NCI-H446 treated with DMSO at 0.1 percent for 48 hours (cell line): ENCODE measurements around the gene SF3B3.

ENCODE experiments used
- DNase-seq: peaks from one replicate; lab custom pipeline; 2025; lab: John Stamatoyannopoulos, UW

SF3B3 gene

GRCh38 chr16:70589998-70590471, 66.4 kb downstream of the SF3B3 start:
- DNase-seq: no peak

DNA sequence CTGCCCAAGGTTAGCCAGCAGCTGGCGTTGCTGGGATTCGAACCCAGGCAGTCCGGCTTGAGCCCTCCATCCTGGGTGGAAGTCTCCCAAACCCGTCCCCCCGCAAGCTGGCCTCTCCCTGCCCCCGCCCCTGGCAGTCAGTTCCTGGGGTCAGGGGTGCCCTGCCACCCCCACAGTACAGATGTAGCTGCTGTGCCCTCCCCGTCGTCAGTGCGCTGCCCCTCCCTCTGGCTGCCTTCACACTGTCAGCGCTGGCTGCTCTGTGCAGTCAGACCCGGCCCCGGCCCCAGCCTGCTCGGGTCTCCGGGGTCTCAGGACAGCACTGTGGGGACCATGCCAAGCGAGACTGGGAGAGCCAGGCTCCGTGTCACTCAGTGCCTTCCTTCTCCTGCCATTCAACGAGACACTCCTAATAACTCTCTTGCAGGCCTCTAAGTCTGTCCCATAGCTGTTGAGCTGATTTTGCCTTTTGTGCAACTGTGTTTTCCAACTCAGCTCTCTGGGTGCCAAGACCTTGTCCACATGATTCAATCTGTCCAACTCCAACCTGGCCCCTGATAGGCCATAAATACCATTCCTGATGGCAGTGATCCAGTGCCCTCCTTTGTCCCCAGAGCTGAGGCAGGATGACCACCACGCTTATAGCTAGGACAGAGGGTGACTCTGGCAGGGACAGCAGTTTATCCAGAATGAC, 67.3 kb downstream of the SF3B3 start:
- no peak for DNase-seq

DNA sequence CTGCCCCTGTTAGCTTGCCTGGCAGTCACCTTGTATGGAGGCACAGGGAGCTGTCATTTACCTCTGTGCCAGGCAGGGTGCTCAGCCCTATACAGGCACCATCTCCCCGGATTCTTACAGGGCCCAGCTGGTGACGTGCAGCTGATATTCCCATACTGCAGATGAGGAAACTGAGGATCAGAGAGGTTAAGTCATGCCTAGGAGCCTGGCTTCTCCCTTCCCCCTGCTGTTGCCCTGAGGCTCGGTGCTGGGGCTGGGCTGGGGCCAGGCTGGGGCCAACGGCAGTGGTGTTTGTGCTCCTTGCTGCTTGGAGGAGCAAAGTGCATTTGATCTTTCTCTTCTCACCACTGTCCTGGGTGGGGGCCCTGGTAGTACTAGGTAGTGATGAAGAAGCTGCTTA, 68.0 kb downstream of the SF3B3 start:
- no peak for DNase-seq

DNA sequence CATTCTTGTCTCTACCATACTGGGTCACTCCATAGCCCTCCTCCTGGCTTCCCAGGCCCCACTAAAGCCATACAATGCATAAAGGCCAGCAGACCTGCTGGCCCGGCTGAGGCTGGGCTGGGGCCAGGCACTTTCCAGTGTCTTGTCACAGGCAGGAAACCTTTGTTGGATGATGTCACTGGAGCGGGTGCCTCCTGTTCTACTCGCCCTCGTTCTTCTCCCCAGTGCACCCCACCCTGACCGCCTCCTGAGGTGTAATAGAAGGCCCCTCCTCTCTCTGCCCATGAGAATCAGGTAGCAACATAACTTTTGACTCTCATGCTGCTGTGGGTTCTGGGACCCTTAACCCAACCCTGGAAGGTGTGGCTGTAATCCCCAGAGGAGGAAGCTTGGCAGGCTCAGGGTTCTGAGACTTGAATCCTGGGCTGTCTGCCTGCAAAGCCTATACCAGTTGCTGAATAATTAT, 68.5 kb downstream of the SF3B3 start:
- DNase-seq: no peak

GRCh38 chr16:70593544-70593943, 69.9 kb downstream of the SF3B3 start:
- no peak for DNase-seq

DNA sequence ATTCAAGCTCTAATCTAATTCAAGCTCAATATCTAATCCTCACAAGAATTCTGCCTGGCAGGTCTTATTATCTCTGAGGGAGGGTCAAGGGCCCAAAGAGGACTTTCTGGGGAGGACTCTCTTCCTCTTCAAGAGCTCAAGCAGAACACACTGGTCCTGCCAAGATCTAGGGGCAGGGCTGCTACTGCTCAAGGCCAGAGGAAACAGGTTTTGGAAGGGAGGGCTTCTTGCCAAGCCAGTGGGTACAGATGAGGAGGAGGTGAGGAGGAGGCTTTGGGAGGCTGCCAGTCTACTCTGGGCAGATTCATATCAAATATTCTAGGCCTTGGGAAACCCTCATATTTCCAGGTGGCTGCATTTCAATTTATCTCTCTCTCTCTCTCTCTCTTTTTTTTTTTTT, 71.0 kb downstream of the SF3B3 start:
- DNase-seq: no peak

DNA sequence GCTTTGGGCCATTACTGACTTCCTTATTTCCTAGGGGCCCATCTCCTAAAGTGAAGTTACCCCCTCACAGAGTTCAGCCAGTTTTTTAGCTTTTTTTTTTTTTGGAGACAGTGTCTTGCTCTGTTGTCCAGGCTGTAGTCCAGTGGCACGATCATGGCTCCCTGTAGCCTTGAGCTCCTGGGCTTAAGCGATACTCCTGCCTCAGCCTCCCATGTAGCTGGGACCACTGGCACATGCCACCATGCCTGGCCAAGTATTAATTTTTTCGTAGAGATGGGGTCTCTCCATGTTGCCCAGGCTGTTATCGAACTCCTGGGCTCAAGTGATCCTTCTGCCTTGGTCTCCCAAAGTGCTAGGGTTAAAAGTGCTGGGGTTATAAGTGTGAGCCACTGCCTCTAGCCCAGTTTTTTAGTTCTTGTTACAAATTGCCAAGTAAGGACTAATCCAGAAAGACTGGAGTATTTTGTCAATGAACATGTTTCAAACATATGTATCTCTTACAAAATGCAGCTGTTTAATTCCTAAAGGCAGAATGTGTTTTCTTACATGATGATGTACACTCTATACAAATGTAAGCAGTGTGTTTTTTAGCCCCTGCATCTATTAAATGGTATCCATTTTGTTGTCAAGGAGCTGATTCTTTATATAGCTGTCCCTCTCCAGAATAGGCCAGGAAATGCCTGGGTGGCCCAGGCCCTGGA, 73.7 kb downstream of the SF3B3 start:
- no peak for DNase-seq

DNA sequence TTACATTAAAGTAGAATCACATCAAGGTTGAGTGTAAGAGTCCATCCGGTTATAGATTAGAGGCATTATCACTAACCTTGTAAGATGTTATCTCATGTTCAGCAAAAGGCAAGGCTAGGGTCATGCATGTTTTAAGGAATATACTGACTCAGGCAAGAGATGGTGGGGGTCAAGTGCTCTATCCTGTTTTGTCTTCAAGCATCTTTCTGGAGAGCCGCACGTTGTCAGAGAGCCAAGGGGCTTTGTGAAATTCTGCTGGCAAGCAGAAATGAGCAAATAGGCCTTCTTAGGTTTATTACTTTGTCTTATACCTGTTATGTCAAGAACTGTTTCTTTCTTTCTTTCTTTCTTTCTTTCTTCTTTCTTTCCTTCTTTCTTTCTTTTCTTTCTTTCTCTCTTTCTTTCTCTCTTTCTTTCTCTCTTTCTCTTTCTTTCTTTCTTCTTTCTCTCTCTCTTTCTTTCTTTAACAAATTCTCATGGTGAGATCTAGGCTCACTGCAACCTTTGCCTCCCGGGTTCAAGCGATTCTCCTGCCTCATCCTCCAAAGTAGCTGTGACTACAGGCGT, 75.4 kb downstream of the SF3B3 start:
- no peak for DNase-seq

- DNase-seq: no peak
Observed at GRCh38 chr16:70600730-70601129, 77.1 kb downstream of the SF3B3 start.

GRCh38 chr16:70601576-70602575, 78.3 kb downstream of the SF3B3 start:
- DNase-seq: no peak

DNA sequence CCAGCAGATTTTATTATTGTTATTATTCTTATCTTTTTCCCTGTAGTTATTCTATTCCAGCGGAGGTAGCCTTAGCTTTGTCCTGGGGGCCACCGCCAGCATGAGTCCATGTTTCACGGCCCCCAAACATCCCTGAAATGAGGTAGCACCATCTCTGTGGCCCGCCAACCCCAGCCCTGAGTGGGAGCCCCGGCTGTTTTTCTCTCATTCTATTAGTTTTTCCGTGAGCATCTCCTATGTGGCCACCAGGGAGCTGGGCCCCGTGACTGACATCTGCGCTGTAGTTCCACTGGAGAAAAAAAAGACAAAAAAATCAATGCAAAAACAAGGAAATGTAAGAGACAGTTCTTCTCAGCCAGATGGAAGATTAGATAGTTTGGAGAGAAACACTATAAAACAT, 79.2 kb downstream of the SF3B3 start:
- DNase-seq: no peak

DNA sequence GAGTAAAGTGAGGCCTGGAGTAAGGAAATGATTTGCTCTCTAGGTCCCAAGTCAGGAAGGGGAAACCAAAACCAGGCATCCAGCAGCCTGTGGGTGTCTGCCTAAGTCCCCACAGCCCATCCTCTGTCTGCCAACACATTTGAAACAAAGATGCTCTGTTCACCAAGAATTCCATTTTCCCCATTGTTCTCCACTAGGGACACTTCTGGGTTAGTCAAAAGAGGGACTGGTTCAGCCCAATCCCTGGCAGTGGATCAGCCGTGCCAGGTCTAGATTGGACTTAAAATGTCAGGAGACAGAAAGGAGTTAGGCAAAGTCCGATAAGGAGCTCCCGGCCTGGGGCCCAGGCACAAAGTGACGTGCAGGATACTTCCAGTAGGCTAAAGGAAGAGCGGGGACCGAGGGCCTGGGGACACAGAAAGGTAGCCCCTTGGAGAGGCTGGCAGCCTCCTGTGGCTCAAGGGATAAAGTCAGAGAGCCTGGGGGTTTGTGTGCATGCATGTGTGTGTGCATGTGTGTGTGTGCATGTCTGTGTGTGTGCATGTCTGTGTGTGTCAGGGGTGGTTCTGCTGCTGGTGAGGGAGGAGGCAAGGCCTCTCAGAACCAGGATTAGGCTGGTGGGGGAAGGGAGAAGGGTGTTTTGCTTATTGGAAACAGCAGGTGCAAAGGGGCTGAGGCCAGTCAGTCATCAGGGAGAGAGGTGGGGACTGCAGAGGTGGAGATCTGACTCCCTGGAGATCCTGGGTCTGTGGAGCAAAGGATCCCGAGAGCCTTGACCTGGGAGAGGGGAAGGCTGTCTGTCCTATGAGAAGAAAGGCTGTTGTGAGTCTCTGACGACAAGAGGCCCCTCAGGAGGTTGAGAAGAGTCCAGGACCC, 81.0 kb downstream of the SF3B3 start:
- no peak for DNase-seq

DNA sequence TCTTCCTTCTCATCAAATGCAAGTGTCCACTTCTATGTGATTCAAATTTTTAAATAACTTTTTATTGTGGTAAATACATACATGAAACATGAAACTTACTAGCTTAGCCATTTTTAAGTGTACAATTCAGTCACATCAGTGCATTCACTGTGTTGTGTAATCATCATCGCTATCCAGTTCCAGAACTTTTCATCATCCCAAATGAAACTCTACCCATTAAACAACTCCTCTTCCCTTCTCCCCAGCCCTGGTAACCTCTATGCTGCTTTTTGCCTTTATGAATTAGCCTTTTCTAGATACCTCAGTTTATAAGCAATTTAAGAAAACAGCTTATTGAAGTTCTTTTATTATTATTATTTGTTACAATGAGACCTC, 81.7 kb downstream of the SF3B3 start:
- no peak for DNase-seq

DNA sequence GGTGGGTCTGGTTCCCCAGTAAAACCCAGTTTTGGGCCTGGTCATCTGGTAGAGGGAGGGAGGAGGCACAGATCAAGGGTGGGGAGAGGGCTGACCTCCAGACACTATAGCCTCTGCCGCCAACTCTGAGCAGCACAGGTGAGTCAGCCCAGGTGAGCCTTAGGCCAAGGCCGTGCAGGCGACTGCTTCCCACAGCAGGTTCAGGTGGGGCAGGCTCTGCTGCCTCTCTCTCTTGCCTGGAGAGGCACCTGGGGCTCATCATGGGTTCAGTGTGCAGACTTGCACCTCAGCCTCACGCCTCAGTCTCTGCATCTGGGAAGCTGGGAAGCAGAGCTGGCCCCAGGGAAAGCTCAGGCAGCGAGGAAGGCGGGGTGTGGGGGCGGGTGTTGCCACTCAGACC, 84.9 kb downstream of the SF3B3 start:
- no peak for DNase-seq

DNA sequence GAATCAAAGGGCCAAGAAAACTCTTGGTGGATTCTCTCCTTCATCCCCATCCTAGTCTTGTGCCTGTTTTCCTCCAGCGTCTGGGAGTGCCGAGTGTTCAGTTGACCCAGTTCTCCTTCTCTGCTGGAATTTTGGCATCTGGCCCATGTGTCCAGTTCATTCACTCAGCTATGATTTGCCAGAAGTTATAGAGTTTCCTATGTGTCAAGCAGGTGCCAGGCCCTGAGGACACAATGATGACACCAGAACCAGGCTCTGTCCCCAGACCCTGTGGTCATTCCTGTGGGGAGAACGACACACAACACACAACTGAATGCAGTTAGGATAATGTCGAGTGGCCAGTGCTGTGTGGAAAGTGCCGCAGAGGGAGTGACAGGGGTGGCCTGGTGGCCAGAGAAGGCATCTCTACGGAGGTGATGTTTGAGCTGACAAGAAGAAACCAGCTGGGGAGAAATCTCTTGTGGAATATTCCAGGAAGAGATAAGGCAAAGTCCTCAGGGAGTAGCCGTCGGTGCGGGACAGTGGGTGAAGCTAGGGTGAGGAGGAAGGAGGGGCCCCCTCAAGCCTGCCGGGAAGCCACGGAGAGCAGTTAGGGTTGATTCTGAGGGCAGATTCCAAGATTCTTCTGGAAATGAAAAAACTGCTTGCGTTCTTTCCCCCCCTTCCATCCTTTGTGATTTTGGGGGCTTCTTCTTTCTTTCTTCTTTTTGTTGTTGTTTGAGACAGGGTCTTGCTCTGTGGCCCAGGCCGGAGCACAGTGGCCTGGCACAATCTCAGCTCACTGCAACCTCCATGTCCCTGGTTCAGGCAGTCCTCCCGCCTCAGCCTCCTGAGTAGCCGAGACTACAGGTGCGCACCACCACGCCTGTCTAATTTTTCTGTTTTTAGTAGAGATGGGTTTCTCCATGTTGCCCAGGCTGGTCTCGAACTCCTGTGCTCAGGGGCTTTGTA, 86.9 kb downstream of the SF3B3 start:
- no peak for DNase-seq

DNA sequence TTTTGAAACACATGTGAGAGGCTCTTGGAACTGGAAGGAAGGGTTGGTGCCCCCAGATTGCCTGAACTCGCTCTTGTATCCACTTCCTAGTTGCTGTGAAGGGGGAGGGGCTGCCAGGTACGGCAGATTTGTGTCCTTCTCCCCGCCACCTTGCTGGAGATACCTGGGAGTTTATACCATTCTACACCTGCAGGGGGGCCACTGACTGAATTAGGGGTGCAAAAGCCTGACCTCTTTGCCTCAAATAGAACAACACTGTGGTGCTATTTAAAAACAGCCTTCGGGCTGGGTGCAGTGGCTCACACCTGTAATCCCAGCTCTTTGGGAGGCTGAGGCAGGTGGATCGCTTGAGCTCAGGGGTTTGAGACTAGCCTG, 87.6 kb downstream of the SF3B3 start:
- DNase-seq: no peak

DNA sequence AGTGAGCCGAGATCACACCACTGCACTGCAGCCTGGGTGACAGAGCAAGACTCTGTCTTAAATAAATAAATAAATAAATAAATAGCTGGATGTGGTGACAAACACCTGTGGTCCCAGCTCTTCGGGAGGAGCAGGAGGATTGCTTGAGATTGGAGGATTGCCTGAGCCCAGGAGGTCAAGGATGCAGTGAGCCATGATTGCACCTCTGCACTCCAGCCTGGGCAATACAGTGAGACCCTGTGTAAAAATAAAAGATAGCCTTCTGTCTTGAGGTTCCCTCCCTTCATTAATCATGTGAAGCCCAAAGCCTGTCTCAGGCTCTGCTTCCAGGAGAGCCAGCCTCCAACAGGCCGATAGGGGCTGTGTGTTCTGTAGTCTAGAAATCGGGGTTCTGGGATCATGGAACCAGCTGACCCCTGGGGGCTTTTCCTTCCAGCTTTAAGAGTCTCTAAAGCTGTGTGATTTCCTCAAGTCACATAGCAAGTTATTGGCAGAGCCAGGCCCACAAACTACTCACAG, 88.2 kb downstream of the SF3B3 start:
- DNase-seq: no peak

DNA sequence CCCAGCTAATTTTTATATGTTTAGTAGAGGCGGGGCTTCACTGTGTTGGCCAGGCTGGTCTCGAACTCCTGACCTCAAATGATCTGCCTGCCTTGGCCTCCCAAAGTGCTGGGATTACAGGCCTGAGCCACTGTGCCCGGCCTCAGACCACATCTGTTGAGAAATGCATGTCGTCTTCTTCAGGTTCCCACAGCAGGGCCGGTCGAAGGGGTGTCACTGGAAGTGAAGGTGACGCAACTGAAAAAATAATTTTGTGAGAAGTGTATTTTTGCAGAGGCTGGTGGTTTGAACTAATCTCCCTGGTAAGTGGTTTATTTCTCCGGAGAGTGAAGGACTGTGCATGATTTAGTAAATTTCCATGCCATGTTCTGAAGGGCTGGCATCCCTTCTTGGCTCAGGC, 89.3 kb downstream of the SF3B3 start:
- DNase-seq: no peak

GRCh38 chr16:70614208-70614951, 90.8 kb downstream of the SF3B3 start:
- DNase-seq: no peak
